ENCODE measurements around the gene RBM4.
A peak's percentile ranks its signal among the peaks of the same experiment; 100 is the strongest.

RBM4 gene

DNA sequence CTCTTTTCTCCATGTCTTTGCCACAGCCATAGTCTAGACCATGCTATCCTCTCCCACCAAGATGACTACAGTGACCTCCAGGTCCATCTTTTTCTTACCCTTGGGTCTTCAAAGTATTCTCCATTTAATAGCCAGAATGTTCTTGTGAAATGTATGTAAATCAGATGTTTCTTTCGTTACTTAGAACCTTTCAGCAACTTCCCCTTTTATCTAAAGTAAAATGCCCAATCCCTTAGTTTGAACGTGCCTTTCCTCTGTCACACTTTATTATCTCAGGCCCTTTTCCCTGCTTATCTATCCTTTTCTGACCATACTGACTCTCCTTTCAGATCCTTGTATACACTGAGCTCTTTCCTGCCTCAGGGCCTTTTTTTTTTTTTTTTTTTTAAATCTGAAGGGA is 21.3 kb downstream of the RBM4 start:
- H3K4me3 ChIP-seq (ENCODE audit: low read depth, low read length) = no peak overlapping the region
- DNase-seq (ENCODE audit: low read depth) = no peak
- TF ChIP-seq, protein P1, sequence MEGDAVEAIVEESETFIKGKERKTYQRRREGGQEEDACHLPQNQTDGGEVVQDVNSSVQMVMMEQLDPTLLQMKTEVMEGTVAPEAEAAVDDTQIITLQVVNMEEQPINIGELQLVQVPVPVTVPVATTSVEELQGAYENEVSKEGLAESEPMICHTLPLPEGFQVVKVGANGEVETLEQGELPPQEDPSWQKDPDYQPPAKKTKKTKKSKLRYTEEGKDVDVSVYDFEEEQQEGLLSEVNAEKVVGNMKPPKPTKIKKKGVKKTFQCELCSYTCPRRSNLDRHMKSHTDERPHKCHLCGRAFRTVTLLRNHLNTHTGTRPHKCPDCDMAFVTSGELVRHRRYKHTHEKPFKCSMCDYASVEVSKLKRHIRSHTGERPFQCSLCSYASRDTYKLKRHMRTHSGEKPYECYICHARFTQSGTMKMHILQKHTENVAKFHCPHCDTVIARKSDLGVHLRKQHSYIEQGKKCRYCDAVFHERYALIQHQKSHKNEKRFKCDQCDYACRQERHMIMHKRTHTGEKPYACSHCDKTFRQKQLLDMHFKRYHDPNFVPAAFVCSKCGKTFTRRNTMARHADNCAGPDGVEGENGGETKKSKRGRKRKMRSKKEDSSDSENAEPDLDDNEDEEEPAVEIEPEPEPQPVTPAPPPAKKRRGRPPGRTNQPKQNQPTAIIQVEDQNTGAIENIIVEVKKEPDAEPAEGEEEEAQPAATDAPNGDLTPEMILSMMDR (IDR thresholded peaks at IDR 0.05; ENCODE audit: low read depth, low read length, missing control alignments) = no peak

DNA sequence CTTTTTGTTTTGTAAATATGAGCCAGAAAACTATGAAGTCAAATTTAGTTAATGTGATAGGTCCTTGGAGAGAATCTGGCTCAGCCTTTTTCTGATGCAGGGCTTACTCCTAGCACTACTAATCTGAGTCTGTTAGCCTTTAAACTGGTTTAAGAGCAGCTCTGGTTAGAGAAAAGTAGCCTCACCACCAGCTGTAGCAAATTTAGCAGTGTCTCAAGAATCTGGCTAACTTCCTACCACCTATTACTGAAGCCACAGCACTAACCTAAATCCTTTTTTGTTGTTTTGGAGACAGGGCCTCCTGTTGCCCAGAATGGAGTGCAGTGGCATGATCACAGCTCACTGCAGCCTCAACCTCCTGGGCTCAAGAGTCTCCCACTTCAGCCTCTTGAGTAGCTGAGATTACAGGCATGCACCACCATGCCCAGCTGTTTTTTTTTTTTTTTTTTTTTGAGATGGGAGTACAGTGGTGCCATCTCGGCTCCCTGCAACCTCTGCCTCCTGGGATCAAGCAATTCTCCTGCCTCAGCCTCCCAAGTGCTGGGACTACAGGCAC is 25.3 kb downstream of the RBM4 start:
- TF ChIP-seq, protein P1 (IDR thresholded peaks at IDR 0.05; ENCODE audit: low read depth, low read length, missing control alignments) = no peak
- no peak for DNase-seq (ENCODE audit: low read depth)
- no peak overlapping the region for H3K4me3 ChIP-seq (ENCODE audit: low read depth, low read length)

DNA sequence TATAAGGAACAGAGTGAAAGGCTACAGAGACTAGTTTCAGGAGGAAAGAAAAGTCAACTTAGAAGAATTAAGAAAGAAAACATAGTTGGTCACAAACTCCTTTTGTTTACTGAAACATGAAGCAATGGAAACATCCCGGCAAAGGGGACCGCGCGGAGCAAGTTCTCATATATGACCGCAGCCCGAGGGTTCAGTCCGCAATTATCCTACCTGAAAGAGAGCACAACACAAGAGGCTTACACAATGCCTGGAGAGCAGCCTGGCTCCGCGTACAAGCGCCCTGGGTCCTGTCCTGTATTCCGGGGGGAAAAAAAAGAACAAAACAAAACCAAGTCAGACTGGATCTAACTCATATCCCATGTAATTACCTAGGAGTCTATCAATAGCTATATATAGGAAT is 26.9 kb downstream of the RBM4 start:
- H3K4me3 ChIP-seq (ENCODE audit: low read depth, low read length) = no peak overlapping the region
- TF ChIP-seq, protein P1 (IDR thresholded peaks at IDR 0.05; ENCODE audit: low read depth, low read length, missing control alignments) = no peak
- DNase-seq (ENCODE audit: low read depth) = no peak

DNA sequence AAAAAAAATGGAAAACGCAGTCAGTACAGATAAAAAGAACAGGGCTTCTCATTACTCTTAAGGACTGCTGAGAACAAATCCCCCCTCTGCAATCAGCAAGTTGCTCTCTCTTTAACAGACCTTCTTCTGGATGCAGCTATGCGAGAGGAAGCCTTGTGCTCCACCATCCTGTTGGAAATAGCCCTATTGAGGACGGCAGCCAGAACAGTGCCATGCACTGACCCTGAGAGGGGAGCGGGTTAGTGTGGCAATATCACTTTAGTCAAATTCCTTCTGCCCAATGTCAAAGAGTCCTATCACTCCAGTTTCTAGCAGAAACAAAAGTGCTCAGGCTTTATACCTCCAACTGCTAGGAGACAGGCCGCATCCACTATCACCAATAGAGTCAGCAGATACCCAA is 32.3 kb downstream of the RBM4 start:
- DNase-seq (ENCODE audit: low read depth) = no peak
- H3K4me3 ChIP-seq (ENCODE audit: low read depth, low read length) = no peak overlapping the region
- TF ChIP-seq, protein P1 (IDR thresholded peaks at IDR 0.05; ENCODE audit: low read depth, low read length, missing control alignments) = no peak

DNA sequence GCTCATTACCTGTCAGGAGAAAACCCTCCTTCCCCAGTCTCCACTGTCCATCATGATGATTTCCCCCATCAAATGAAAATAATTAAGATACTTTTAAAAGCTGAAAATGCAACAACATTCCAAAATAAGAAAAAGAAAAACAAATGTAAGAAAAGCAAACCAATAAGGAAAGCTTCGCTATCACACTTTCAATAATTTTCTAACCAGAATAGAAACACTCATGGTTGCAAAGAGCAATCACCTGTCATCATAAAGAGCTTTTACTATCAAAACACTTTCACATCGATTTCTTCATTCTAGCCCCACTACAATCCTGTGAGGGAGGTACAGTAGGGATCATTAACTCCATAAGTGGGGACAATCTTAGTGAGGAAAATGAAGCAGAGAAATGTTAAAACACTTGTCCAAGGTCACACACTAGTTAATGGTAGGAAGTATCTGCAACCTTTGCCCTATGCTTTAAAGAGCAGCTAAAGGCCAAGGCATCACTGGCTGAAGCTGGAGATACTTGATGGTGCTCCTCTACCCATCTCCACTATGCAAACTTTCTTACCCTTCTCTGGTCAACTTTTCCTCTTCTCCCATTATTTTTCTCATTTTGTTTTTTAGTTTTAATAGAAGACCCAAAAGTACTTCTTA is 36.6 kb downstream of the RBM4 start:
- TF ChIP-seq, protein P1 (IDR thresholded peaks at IDR 0.05; ENCODE audit: low read depth, low read length, missing control alignments) = no peak
- H3K4me3 ChIP-seq (ENCODE audit: low read depth, low read length) = no peak overlapping the region
- no peak for DNase-seq (ENCODE audit: low read depth)

DNA sequence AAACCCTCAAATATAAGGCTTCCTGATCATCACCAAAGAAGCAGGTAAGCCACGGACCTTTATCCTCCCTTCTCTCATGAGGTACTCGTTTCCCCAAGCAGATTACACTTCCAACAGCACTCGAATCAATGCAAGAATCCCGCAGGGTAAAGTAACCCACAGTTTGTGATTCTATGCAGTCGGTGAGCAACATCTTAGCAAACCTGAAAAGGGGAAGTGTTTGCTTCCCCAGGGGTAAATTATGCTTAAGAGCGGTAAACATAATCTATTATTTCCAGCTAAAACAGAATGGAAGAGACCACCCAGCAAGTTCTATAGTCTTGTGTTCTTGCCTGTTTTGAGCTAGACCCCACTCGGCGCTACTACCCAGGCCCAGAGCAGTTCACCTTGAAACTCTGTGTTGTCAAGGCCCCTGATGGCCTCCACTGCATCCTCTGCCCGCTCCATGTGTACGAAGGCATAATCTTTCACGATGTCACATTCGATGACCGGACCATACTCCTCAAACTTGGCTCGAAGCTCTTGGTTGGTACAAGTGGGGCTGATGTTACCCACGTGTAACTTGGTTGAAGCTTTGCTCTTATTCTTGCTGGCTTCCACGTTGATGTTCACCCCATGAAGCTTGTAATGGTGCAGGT is 37.9 kb downstream of the RBM4 start:
- H3K4me3 ChIP-seq (ENCODE audit: low read depth, low read length) = peak overlapping the region; percentile 90; the same call in 1 of the 2 replicates
- no peak for DNase-seq (ENCODE audit: low read depth)

More for the DNA sequence above, 37.9 kb downstream of the RBM4 start:
- TF ChIP-seq, protein P1 (IDR thresholded peaks at IDR 0.05; ENCODE audit: low read depth, low read length, missing control alignments) = no peak
